Endothelial cell of hepatic sinusoid (primary cell): Measurements from ENCODE around the gene GNPAT.

Source experiments
- in situ Hi-C: cut with HindIII; loops from 2 replicates; pipeline ENCODE4 v1.10.0; 2017; ENCODE audit warnings: low sequenced_read_pairs

GNPAT gene

GRCh38 chr1:231240531-231240882 lies 505 bp upstream of the GNPAT start:
- in situ Hi-C loops, result no loop called here

DNA sequence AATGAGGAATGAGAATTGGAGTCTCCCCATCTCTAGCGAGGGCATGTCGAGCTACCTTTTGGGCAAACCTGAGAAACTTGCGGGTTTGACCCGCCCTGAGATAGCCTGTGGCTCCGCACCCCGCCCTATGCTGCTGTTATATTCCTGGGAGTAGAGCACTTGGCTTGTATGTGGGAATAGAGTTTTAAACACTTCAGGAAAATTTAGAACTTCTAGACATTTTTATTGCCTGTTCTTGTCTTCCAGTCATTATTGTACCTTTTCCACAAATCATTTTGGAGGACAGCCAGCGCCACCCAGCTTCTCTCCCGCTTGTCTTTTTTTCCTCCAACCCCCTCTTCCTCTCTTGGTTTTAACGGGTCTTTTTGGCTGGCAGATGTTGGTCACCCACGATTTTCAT lies 738 bp downstream of the GNPAT start:
- in situ Hi-C loops, result no loop called here

- in situ Hi-C loops, result no loop called here
Observed at GRCh38 chr1:231242516-231243198, 1.6 kb downstream of the GNPAT start.

DNA sequence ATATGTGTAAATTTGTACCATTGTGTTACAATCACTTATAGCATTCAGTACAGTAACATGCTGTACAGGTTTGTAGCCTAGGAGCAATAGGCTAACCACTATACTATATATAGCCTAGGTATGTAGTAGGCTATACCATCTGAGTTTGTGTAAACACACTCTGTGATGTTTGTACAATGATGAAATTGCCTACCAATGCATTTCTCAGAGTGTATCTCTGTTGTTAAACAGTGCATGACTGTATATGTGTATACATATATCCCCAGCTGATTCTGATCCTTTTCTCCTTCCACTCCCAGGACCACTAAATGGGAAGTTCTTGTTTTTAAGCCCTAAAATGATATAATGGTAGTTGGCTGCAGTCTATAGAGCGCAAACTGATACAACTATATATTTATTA lies 7.8 kb downstream of the GNPAT start:
- in situ Hi-C loops, result no loop called here

DNA sequence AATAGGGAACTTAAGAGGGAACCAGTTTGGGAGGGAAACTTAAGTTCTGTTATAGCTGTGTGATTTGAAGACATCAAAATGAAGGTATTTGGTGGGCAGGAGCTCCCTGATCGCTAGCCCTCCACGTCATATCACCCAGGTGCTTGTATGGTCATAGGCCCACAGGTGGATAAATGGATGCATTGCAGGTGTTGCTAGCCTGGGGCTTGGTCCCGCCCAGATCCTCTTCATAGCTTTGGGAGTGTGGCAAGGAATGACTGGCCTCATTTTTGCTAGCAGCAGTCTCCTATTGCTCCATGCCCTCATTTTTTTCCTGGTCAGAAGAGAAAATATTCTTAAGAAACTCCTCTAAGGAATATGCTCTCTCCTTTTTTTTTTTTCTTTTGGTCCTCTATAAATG lies 11.3 kb downstream of the GNPAT start:
- in situ Hi-C loops, result no loop called here

DNA sequence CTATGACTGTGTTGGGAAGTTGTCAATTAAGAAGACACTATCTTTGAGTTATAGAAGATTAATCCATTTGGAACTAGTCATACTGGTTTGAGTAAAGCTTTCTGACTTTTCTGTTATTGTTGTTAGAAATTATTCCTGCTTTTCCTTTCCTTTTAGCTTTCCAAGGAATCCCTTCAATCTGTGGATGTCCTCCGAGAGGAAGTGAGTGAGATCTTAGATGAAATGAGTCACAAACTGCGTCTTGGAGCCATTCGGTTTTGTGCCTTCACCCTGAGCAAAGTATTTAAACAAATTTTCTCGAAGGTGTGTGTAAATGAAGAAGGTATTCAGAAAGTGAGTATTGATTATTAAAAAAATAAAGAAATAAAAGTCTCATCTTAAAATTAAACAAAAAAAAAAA lies 19.3 kb downstream of the GNPAT start:
- in situ Hi-C loops, result no loop called here

DNA sequence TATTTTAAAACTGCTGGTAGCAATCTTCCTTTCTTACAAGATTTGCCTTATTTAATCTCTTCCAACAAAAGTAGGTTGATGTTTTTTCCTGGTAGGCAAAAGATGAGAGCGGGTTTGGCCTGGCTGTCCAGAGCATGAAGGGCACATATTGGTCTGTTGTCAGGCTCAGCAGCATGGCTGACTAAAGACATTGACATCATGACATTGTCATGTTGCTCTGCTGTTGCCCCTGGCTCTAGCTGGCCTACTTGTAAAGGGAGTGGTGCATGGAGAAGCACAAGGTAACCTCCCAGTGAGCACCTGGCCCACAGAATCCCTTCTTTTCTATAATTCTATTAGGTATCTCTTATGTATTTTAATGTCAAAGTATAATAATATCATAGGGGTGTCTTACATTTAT lies 23.6 kb downstream of the GNPAT start:
- in situ Hi-C loops, result no loop called here

GRCh38 chr1:231265379-231265778 lies 24.4 kb downstream of the GNPAT start:
- in situ Hi-C loops, result no loop called here

GRCh38 chr1:231266811-231267322 lies 25.9 kb downstream of the GNPAT start:
- in situ Hi-C loops, result no loop called here

- in situ Hi-C loops, result no loop called here
Observed at GRCh38 chr1:231272173-231272572, 31.2 kb downstream of the GNPAT start.

DNA sequence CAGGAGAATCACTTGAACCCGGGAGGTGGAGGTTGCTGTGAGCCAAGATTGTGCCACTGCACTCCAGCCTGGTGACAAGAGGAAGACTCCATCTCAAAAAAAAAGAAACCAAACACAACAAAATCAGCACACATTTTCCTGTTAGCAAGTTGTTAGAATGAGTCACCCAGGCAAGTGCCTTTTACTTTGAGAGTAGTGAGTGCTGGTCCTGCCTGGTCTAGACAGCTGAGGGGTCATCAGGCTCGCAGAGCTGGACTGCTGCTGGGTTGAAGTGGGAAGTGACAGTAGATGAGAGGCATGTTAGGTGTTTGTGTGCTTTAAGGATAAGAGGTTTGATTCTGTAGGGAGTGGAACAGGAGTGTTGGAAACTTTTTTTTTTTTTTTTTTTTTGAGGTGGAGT lies 31.9 kb downstream of the GNPAT start:
- in situ Hi-C loops, result no loop called here

DNA sequence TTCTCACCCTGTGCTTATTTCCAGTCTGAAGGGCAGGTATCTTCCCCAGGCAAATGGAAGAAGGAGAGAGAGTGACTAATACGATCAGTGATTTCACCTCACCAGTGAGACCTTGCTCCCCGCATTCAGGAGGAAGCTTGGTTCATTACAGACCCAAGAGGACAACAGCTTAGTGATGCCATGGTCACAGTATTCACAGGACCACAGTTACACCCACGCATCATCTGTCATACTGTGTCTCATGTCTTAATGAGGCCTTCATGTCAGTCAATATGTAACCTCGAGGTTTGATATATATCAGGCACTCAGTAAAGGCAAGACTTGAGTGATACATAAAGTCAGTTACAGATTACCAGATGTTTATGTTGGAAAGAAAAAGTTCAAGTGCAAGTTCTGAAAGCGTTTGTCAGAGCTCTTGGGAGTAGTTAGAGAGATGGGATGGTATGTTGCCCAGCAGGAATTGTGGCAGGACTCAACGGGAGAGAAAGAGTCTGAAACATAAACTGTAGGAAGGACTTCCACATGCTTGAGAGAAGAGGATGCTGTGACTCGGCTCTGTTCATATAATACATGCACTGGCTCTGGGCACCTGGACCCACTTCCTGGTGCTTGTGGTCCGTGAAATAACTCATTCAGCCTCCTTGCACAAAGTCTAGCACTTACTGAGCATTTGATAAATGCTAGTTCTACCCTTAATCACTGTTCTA lies 33.3 kb downstream of the GNPAT start:
- in situ Hi-C loops, result no loop called here

DNA sequence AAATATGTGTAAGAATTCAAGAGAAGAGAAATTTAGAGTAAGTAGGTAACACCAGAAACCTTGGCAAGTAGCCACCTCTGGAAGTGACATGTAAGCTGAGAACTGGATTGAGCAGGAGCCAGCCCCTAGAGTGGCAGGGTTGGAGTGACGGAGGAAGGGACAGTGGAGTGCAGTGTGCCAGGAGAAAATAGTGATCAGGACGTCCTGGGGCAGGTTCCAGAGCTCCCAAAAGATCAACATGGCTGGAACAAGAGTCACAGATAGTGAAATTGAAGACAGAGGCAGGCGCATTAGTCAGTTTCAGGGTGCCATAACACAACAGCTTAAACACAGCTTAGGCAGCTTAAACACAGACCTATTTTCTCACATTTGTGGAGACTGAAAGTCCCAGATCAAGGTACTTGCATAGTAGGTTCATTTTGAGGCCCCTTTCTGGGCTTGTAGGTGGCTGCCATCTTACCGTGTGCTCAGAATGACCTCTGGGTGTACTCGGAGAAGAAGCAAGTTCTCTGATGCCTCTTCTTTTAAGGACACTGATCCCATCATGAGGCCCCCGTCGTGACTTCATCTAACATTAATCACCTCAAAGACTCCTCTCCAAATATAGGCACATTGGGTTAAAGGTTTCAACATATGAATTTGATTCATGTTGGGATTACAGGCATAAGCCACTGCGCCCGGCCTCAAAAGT lies 37.2 kb downstream of the GNPAT start:
- in situ Hi-C loops, result no loop called here

GRCh38 chr1:231279081-231279480 lies 38.1 kb downstream of the GNPAT start:
- in situ Hi-C loops, result no loop called here

GRCh38 chr1:231279683-231280082 lies 38.7 kb downstream of the GNPAT start:
- in situ Hi-C loops, result no loop called here

DNA sequence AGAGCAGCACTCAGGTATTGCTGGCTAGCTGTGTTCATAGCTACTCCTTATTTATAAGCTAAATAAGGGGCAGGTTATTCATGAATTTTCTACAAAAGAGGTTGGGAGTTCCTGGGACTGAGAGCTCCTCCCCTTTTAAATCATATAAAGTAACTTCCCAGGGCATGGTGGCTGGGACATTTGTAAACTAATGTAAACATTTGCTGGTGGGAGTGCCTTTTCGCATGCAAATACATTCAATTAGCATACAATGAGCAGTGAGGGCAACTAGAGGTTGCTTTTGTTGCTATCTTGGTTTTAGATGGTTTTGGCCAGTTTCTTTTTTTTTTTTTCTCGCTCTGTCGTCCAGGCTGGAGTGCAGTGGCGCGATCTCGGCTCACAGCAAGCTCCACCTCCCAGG lies 43.4 kb downstream of the GNPAT start:
- in situ Hi-C loops, result no loop called here

GRCh38 chr1:231286603-231287002 lies 45.6 kb downstream of the GNPAT start:
- in situ Hi-C loops, result no loop called here

DNA sequence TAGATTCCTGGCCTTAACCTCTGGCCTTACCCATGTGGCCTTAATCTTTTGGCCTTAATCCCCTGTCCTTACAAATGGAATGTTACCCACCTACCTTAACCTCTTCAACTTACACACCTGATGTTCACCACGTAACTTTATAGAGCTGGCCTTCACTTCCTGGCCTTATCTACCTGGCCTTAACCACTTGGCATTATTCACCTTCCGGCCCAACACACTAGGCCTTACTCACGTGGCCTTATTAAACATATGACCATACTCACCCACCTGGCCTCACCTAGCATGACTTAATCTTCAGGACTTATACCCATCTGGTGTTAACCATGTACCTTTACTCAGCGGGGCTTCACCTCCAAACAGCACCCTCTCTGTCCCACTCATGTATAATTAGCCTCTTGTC lies 54.9 kb downstream of the GNPAT start:
- in situ Hi-C loops, result no loop called here

DNA sequence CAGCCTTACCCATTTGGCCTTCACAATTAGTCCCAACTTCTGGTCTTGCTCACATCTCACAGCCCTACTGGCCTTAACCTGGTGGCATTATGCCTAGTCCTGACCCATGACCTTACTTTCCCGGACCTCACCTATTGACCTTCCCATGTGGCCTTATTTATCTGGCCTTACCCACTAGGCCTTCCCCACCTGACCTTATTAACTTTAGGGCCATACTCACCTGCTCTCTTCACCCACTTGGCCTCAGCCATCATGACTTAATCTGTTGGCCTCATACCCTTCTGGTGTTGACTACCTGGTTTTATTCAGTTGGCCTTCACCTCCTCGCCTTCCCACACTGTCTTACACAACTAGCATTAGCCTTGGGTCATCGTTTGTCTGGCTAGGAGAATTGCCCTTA lies 61.0 kb downstream of the GNPAT start:
- in situ Hi-C loops, result no loop called here

DNA sequence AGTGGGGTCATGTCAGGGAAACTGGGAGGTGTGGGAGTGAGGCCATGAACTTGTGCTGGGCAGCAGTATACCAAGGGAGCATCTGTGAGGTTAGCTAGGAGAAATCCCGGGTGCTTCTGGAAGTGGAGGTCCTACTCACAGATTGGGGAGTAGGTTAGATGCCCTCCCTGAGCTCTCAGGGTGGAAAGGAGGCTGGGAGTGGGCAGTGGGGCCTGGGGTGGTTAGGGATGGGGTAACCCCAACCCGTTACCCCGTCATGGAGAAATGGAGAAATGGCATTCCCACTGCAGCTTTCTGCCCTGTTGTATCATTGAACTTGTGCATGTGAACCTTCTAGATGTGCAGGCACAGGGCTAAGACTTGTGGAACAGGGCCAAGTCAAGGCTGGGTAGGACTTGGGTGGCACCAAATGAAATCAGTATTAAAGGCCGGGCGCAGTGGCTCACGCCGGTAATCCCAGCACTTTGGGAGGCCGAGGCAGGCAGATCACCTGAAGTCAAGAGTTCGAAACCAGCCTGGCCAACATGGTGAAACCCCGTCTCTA lies 69.5 kb downstream of the GNPAT start:
- in situ Hi-C loops, result no loop called here

- in situ Hi-C loops, result no loop called here
Observed at GRCh38 chr1:231311720-231312431, 70.9 kb downstream of the GNPAT start.
